ENCODE results near the gene SRD5A3.
"Not testable (repeated sequence)": the region's sequence is repeated elsewhere in the genome, so short reads cannot be mapped to it uniquely, and the experiment has no call there.

SRD5A3 gene

GRCh38 chr4:55355555-55355954 lies 9.5 kb downstream of the SRD5A3 start:
- no peak for DNase-seq (ENCODE audit: low read depth)
- TF ChIP-seq POLR2A (IDR thresholded peaks at IDR 0.05; ENCODE audit: extremely low read depth, insufficient read length) (no peak), CTCF (IDR thresholded peaks at IDR 0.05; ENCODE audit: low read depth, low read length) (no peak), MYC (IDR thresholded peaks at IDR 0.05; ENCODE audit: low read depth, low read length) (no peak), MAX (IDR thresholded peaks at IDR 0.05; ENCODE audit: low read depth, low read length) (no peak)
- no peak overlapping the region for H3K4me3 ChIP-seq (ENCODE audit: low read depth, low read length)

DNA sequence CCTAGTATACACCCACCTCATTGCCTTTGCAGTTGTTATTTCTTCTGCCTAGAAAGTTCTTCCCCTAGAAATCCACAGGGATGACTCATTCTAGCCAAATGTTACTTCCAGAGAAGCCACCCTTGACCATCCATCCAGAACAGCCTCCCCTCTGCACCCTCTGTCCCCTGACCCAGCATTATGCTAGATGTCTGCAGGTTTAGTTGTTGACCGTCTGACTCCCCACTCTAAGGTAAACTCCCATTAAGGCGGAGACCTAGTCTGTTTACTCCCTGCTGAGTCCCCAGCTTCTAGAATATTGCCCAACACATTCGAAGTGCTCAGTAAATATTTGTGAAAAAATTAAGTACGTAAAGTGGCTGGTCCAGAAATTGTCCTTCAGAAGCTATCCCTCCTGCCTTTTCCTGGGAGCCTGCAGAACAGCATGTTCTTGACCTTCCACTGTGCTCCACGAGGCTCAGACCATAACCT lies 11.0 kb downstream of the SRD5A3 start:
- no peak for DNase-seq (ENCODE audit: low read depth)
- H3K4me3 ChIP-seq (ENCODE audit: low read depth, low read length), result no peak overlapping the region
- TF ChIP-seq POLR2A (IDR thresholded peaks at IDR 0.05; ENCODE audit: extremely low read depth, insufficient read length) (no peak), MYC (IDR thresholded peaks at IDR 0.05; ENCODE audit: low read depth, low read length) (no peak), CTCF (IDR thresholded peaks at IDR 0.05; ENCODE audit: low read depth, low read length) (no peak), MAX (IDR thresholded peaks at IDR 0.05; ENCODE audit: low read depth, low read length) (no peak)

DNA sequence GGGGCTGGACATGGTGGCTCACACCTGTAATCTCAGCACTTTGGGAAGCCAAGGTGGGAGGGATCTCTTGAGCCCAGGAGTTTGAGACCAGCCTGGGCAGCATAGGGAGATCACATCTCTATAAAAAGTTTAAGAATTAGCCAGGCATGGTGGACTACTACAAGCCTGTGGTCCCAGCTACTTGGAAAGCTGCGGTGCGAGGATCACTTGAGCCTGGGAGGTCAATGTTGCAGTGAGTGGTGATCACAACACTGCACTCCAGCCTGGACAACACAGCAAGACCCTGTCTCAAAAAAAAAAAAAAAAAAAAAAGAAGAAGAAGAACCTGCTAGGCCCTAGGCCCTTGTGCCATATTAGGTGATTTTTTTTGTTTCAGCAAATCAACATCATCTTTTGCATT lies 12.2 kb downstream of the SRD5A3 start:
- TF ChIP-seq MAX (IDR thresholded peaks at IDR 0.05; ENCODE audit: low read depth, low read length), result no peak
- no peak for DNase-seq (ENCODE audit: low read depth)
- H3K4me3 ChIP-seq (ENCODE audit: low read depth, low read length), result no peak overlapping the region

GRCh38 chr4:55358668-55359067 lies 12.6 kb downstream of the SRD5A3 start:
- peak; percentile 74 for DNase-seq (ENCODE audit: low read depth)
- TF ChIP-seq CTCF (IDR thresholded peaks at IDR 0.05; ENCODE audit: low read depth, low read length) (no peak), POLR2A (IDR thresholded peaks at IDR 0.05; ENCODE audit: extremely low read depth, insufficient read length) (no peak), MAX (IDR thresholded peaks at IDR 0.05; ENCODE audit: low read depth, low read length) (no peak), MYC (IDR thresholded peaks at IDR 0.05; ENCODE audit: low read depth, low read length) (no peak)
- H3K4me3 ChIP-seq (ENCODE audit: low read depth, low read length), result no peak overlapping the region

- H3K4me3 ChIP-seq (ENCODE audit: low read depth, low read length), result no peak overlapping the region
- no peak for DNase-seq (ENCODE audit: low read depth)
- TF ChIP-seq POLR2A (IDR thresholded peaks at IDR 0.05; ENCODE audit: extremely low read depth, insufficient read length) (no peak), MYC (IDR thresholded peaks at IDR 0.05; ENCODE audit: low read depth, low read length) (no peak), MAX (IDR thresholded peaks at IDR 0.05; ENCODE audit: low read depth, low read length) (no peak), CTCF (IDR thresholded peaks at IDR 0.05; ENCODE audit: low read depth, low read length) (no peak)
Measured at GRCh38 chr4:55359397-55359916, 13.4 kb downstream of the SRD5A3 start.

DNA sequence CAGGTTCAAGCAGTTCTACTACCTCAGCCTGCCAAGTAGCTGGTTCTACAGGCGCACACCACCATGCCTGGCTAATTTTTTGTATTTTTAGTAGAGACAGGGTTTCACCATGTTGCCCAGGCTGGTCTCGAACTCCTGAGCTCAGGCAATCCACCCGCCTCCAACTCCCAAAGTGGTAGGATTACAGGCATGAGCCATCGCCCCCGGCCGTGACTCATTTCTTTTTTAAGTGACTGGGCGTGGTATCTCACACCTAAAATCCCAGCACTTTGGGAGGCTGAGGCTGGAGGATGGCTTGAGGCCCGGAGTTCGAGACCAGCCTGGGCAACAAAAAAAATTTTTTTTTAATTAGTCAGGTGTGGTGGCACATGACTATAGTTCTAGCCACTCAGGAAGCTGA lies 16.9 kb downstream of the SRD5A3 start:
- not testable (repeated sequence) for H3K4me3 ChIP-seq (ENCODE audit: low read depth, low read length); DNase-seq (ENCODE audit: low read depth)

DNA sequence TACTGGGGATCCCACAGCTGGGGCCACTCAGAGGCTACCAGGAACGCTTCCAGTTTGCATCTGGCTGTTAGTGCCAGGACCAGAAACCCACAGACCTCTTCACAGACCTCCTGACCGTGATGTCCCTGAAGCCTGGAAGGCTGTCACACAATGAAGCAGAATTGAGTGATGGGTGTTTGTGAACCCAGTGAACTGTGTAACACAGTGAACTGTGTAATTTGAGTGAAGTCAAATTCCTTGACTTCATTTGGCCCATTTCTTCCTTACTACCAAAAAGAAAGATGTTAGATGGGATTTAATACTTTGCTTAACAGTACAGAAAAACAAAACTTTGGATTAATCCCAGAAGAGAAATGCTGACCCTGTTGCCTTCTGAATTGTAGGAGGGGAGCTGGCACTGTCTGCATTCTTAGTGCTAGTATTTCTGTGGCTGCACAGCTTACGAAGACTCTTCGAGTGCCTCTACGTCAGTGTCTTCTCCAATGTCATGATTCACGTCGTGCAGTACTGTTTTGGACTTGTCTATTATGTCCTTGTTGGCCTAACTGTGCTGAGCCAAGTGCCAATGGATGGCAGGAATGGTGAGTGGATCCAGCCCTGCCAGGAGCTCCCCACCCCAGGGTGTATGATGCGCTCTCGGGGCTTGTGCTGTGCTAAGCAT lies 17.8 kb downstream of the SRD5A3 start:
- H3K4me3 ChIP-seq (ENCODE audit: low read depth, low read length), result no peak overlapping the region
- DNase-seq (ENCODE audit: low read depth), result no peak
- TF ChIP-seq CTCF (IDR thresholded peaks at IDR 0.05; ENCODE audit: low read depth, low read length) (no peak), MYC (IDR thresholded peaks at IDR 0.05; ENCODE audit: low read depth, low read length) (no peak), MAX (IDR thresholded peaks at IDR 0.05; ENCODE audit: low read depth, low read length) (no peak), POLR2A (IDR thresholded peaks at IDR 0.05; ENCODE audit: extremely low read depth, insufficient read length) (no peak)
